Effector memory CD8-positive, alpha-beta T cell (primary cell): ENCODE measurements around the gene TLK2.

ENCODE experiments used
- ATAC-seq: fragments of 150-1000 bp; cut with Tn5 transposase; replicated peaks from 2 replicates; pipeline ENCODE4 v1.10.0; 2021; ENCODE audit warnings: mild to moderate bottlenecking, moderate library complexity
- DNase-seq, 3 experiments: peaks; one replicate each; pipeline ENCODE4 v3.0.0; 2021
- H3K27ac Mint-ChIP-seq, 2 donors: one replicate each; pipeline ENCODE4 v1.8.0; 2022; ENCODE audit warnings: mild to moderate bottlenecking in 2 of 2, mixed read lengths in 2 of 2, moderate library complexity in 2 of 2
- H3K27me3 Mint-ChIP-seq, 2 donors: one replicate each; pipeline ENCODE4 v1.8.0; 2022; ENCODE audit warnings: mixed read lengths in 2 of 2
- H3K36me3 Mint-ChIP-seq: one replicate; pipeline ENCODE4 v1.8.0; 2022; ENCODE audit warnings: mild to moderate bottlenecking, moderate library complexity, mixed read lengths; ENCODE audit not compliant: insufficient read depth
- H3K4me1 Mint-ChIP-seq, 2 donors: one replicate each; pipeline ENCODE4 v1.8.0; 2022; ENCODE audit warnings: low read depth in 2 of 2, mixed read lengths in 2 of 2
- H3K4me3 Mint-ChIP-seq, 2 donors: one replicate each; pipeline ENCODE4 v1.8.0; 2022; ENCODE audit warnings: mild to moderate bottlenecking in 2 of 2, mixed read lengths in 2 of 2, moderate library complexity in 2 of 2
- H3K9me3 Mint-ChIP-seq, 2 donors: one replicate each; pipeline ENCODE4 v1.8.0; 2022; ENCODE audit warnings: mixed read lengths in 2 of 2

The TLK2 gene

DNA sequence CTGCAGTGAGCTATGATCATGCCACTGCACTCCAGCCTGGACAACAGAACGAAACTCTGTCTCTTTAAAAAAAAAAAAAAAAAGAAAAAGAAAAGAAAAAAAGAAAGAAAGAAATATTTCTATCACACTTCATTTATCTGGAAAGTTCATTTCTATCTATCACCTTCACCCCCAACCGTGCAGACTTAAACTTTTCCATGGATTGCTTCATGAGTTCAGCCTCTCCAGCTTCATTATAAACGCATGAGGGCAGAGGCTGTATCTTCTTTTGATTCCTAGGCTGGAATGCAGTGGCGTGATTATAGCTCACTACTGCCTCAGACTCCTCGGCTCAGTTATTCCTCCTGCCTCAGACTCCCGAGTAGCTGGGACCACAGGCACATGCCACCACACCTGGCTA, 177.0 kb downstream of the TLK2 start:
- ATAC-seq (no peak), DNase-seq (no peak)
- peaks cover 0 to 2% of the 10 kb centered on the region in 2 donors for H3K9me3 Mint-ChIP-seq
- H3K4me1 Mint-ChIP-seq, result peaks cover 14 to 22% of the 10 kb centered on the region in 2 donors
- H3K27me3 Mint-ChIP-seq, result peaks cover 33 to 37% of the 10 kb centered on the region in 2 donors
- no peaks in the 10 kb centered on the region for H3K36me3 Mint-ChIP-seq
- no peak overlapping the region for H3K27ac Mint-ChIP-seq
- no peak overlapping the region for H3K4me3 Mint-ChIP-seq

DNA sequence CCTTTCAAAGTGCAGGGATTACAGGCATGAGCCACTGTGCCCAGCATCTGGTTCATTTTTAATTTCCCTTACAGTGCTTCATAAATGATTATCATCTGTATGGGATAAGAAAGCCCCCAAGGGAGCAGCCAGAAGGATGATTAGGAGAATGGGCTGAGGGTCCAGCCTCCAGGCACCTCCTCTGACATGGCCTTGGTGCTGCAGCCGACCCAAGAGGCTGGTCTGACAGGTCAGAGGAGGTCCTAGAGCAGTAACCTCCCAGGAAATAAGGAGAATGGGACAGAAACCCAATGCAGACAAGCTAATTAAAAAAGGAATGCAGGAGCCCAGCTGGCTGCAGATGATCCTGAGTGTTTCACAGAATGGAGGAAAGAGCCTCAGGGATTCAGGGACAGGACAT, 177.8 kb downstream of the TLK2 start:
- no peak overlapping the region for H3K27ac Mint-ChIP-seq
- peaks cover 2 to 8% of the 10 kb centered on the region in 2 donors for H3K9me3 Mint-ChIP-seq
- DNase-seq (no peak), ATAC-seq (no peak)
- H3K4me1 Mint-ChIP-seq, result peaks cover 14 to 22% of the 10 kb centered on the region in 2 donors
- H3K27me3 Mint-ChIP-seq, result peaks cover 33 to 37% of the 10 kb centered on the region in 2 donors
- no peak overlapping the region for H3K4me3 Mint-ChIP-seq
- no peaks in the 10 kb centered on the region for H3K36me3 Mint-ChIP-seq

DNA sequence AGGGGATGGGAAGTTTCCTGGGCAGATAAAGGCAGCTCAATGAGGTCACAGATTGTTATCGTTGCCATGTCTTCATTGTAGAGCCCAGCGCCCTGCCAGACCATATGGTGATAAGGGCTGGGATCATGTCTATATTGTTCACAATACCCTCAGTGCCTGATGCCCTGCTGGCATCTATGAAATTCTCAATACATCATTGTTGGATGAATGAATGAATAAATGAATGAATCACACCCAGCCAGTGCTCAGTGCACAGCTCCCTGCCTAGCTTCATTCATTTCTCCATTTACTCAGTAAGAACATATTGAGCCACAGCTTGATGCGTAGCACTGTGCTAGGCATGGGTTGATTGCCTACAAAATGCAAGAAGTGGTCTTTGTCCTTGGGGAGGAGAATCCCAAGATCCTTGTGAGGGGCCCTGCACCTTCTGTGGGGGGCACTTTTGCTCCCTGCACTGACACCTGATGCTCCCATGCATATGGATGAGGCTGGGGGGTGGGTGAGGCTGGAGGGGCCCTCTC, 178.6 kb downstream of the TLK2 start:
- H3K27me3 Mint-ChIP-seq, result peaks cover 25 to 35% of the 10 kb centered on the region in 2 donors
- DNase-seq (no peak), ATAC-seq (no peak)
- no peaks in the 10 kb centered on the region for H3K36me3 Mint-ChIP-seq
- H3K27ac Mint-ChIP-seq, result no peak overlapping the region
- peaks cover 2 to 8% of the 10 kb centered on the region in 2 donors for H3K9me3 Mint-ChIP-seq
- peaks cover 12 to 17% of the 10 kb centered on the region in 2 donors for H3K4me1 Mint-ChIP-seq
- no peak overlapping the region for H3K4me3 Mint-ChIP-seq

DNA sequence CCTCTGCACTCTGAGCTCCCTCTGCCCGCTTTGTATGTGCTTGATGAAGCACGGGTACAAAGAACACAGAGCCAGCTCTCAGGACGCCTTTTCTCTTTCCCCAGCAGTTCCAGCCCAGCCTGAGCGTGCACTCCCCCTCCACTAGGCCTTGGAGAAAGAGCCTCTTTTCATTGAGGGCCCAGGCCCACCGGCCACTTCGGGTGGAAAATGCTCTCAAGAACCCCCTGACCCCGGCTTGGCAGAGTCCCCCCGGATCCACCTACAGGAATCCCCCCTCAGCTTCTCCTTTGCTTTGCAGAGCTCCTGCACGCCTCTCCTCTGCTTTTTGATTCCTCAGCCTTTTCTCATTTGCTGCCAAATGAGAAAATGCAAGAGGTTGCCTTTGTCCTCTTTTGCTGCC, 179.1 kb downstream of the TLK2 start:
- Mint-ChIP-seq H3K4me1 (peaks cover 8 to 13% of the 10 kb centered on the region in 2 donors), H3K27ac (no peak overlapping the region), H3K4me3 (no peak overlapping the region), H3K36me3 (no peaks in the 10 kb centered on the region), H3K9me3 (peaks cover 2 to 8% of the 10 kb centered on the region in 2 donors), H3K27me3 (peaks cover 21 to 30% of the 10 kb centered on the region in 2 donors)
- ATAC-seq, result no peak
- no peak for DNase-seq

DNA sequence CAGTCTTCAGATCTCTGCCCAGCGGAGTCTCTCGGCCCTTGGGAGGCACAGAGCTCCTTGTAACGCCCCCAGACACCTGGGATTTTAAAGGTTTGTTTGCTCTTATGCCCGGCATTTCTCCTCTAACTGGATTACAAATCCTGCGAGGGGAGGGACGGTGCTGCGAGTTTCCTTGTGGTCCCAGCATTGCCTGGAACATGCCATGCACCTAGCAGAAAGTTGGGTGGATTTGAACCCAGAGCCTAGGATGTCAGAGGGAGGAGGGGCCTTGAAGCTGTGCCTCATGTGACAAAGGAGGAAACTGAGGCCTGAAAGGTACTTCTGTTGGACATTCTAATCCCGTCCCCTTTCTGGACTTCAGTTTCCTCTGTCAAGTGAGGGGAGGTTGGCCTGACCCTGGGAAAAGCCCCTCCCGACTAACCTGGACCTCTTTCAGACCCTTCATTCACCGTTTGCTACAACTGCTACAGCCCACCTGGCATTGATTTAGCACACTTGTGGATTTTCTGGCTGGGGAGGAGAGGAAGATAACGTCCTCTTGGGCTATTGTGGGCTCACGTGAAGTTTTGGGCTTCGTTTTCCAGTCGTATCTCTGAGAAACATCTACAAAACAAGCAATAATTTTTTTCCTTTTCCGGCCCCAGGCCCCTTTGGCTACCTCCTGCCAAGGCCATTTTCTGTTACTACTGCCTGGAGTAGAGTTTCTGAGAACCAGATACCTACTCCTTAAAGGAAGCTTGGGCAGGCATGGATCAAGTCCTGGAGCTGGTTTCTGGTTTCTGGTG, 179.7 kb downstream of the TLK2 start:
- Mint-ChIP-seq H3K27me3 (peaks cover 14 to 28% of the 10 kb centered on the region in 2 donors), H3K9me3 (peaks cover 2 to 8% of the 10 kb centered on the region in 2 donors), H3K36me3 (no peaks in the 10 kb centered on the region), H3K4me1 (peaks cover 4 to 7% of the 10 kb centered on the region in 2 donors), H3K4me3 (no peak overlapping the region), H3K27ac (no peak overlapping the region)
- DNase-seq, result no peak
- ATAC-seq, result no peak

DNA sequence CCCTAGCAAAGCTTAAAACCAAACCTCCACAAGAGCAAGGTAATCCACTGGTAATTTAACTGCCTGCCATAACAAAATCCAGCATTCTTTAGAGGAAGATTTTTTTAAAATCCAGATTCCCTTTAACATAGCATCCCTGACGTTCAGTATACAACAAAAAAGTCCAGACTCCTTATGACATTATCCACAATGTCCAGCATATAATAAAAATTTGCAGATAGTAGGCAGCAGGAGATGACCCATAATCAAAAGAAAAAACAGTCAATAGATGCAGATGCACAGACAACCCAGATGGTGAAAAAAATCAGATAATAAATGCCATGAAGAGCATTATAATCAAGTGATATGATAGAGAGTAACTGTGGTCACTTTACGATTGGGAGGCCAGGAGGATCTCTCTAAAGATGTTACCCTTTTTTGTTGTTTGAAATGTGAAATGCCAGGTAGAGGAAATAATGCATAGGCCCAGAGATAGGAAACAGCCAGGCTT, 182.0 kb downstream of the TLK2 start:
- no peak for DNase-seq
- Mint-ChIP-seq H3K27me3 (peaks cover 9 to 17% of the 10 kb centered on the region in 2 donors), H3K4me3 (no peak overlapping the region)

DNA sequence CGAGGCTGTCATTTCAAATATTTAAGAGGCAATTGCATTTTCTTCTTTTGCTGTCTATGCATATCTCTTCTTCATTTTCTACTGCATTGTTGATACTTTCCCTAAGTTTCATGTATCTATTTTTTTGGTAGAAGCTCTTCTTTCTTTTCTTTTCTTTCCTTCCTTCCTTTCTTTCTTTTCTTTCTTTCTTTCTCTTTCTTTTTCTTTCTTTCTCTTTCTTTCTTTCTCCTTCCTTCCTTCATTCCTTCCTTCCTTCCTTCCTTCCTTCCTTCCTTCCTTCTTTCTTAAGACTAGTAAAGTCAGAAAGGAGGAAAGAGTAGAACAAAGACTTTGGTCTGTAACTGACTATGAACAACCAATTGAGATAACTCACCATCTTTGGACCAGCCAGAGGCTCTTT, 182.7 kb downstream of the TLK2 start:
- no peak overlapping the region for H3K4me3 Mint-ChIP-seq
- H3K27me3 Mint-ChIP-seq, result peaks cover 9 to 17% of the 10 kb centered on the region in 2 donors
- no peak for ATAC-seq
- peaks cover 2 to 8% of the 10 kb centered on the region in 2 donors for H3K9me3 Mint-ChIP-seq
- H3K36me3 Mint-ChIP-seq, result no peaks in the 10 kb centered on the region
- DNase-seq, result no peak
- H3K27ac Mint-ChIP-seq, result no peak overlapping the region
- H3K4me1 Mint-ChIP-seq, result no peaks in the 10 kb centered on the region

More for the DNA sequence above, 182.0 kb downstream of the TLK2 start:
- peaks cover 2 to 8% of the 10 kb centered on the region in 2 donors for H3K9me3 Mint-ChIP-seq
- no peaks in the 10 kb centered on the region for H3K36me3 Mint-ChIP-seq
- ATAC-seq, result no peak
- H3K27ac Mint-ChIP-seq, result no peak overlapping the region
- no peaks in the 10 kb centered on the region for H3K4me1 Mint-ChIP-seq

DNA sequence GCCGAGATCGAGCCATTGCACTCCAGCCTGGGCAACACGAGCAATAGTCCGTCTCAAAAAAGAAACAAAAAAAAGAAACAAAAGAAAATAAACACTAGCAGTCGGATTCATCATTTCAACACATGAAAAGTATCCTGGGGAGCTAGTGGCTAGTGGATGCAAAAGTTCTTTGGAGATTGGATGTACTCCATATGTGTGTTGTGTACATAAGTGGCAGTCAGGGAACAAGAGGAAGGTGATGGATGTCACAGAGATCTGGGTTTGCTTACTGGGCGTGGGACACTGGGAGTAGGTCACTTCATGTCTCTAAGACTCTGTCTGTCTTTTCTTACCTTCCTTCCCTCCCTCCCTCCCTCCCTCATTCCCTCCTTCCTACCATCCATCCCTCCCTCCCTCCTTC, 184.2 kb downstream of the TLK2 start:
- peaks cover 2 to 8% of the 10 kb centered on the region in 2 donors for H3K9me3 Mint-ChIP-seq
- no peaks in the 10 kb centered on the region for H3K36me3 Mint-ChIP-seq
- H3K4me3 Mint-ChIP-seq, result no peak overlapping the region
- DNase-seq (no peak), ATAC-seq (no peak)
- H3K27me3 Mint-ChIP-seq, result peaks cover 7 to 17% of the 10 kb centered on the region in 2 donors
- no peak overlapping the region for H3K27ac Mint-ChIP-seq
- H3K4me1 Mint-ChIP-seq, result no peaks in the 10 kb centered on the region
